Ascending aorta (tissue), 2 donors: Measurements from ENCODE around the gene ZNF568. TPM values are rescaled to one million over a fixed set of nuclear protein-coding genes. Genes with fewer than 3 reads are reported as not detected.

Experiments
- DNase-seq, 2 donors: peaks; one replicate each; pipeline ENCODE4 v3.0.0-alpha.2; 2019; ENCODE audit warnings: low spot score in 2 of 2
- H3K27ac ChIP-seq, 2 donors: fragments of 200-600 bp; sonication (generic); one replicate each; pipeline ENCODE4 v1.5.1; 2016 to 2017; ENCODE audit warnings: mild to moderate bottlenecking in 1 of 2
- H3K27me3 ChIP-seq: fragments of 200-600 bp; sonication (generic); one replicate; pipeline ENCODE4 v1.5.1; 2017
- H3K36me3 ChIP-seq, 2 donors: fragments of 200-600 bp; sonication (generic); one replicate each; pipeline ENCODE4 v1.5.1; 2016
- H3K4me1 ChIP-seq, 2 donors: fragments of 200-600 bp; sonication (generic); one replicate each; pipeline ENCODE4 v1.5.1; 2016 to 2017; ENCODE audit warnings: mild to moderate bottlenecking in 1 of 2
- H3K4me3 ChIP-seq, 2 donors: fragments of 200-600 bp; sonication (generic); one replicate each; pipeline ENCODE4 v1.5.1; 2016 to 2017; ENCODE audit warnings: mild to moderate bottlenecking in 1 of 2
- H3K9me3 ChIP-seq, 2 donors: fragments of 200-600 bp; sonication (generic); one replicate each; pipeline ENCODE4 v1.5.1; 2016
- intact Hi-C: fragments of 100-400 bp; cut with DNase I; formaldehyde crosslinking; loops from one replicate; pipeline ENCODE4 v1.15.1; 2023
- total RNA-seq: library from RNA; depleted of rRNA; stranded (reverse); fragments of >200 nt; gene quantifications from one replicate; pipeline ENCODE4 v1.1.0, GENCODE V29; 2016
- TF ChIP-seq, protein P1 (sequence below), 3 experiments: fragments of 200-600 bp in 2 of 3; fragments of 450-650 bp in 1 of 3; sonication (generic) in 2 of 3; IDR thresholded peaks; one replicate each; pipeline ENCODE4 v1.5.1; 2016 to 2019; ENCODE audit warnings: antibody characterized with exemption in 3 of 3, mild to moderate bottlenecking in 1 of 3, moderate library complexity in 1 of 3

The ZNF568 gene
- total RNA-seq, 1 donor from 2014 or later, result 2.4 TPM

DNA sequence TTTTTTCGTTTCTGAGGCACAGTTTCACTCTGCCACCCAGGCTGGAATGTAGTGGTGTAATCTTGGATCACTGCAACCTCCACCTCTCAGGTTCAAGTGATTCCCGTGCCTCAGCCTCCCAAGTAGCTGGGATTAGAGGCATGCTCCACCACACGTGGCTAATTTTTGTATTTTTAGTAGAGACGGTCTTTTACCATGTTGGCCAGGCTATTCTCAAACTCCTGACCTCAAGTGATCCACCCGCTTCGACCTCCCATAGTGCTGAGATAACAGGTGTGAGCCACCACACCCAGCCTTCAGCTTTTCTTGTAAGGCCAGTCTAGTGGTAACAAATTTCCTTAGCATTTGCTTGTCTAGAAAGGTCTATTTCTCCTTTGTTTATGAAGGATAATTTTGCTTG lies 46.2 kb downstream of the ZNF568 start:
- H3K9me3 ChIP-seq, result peaks cover 19 to 96% of the 10 kb centered on the region in 2 donors
- TF ChIP-seq, protein P1, sequence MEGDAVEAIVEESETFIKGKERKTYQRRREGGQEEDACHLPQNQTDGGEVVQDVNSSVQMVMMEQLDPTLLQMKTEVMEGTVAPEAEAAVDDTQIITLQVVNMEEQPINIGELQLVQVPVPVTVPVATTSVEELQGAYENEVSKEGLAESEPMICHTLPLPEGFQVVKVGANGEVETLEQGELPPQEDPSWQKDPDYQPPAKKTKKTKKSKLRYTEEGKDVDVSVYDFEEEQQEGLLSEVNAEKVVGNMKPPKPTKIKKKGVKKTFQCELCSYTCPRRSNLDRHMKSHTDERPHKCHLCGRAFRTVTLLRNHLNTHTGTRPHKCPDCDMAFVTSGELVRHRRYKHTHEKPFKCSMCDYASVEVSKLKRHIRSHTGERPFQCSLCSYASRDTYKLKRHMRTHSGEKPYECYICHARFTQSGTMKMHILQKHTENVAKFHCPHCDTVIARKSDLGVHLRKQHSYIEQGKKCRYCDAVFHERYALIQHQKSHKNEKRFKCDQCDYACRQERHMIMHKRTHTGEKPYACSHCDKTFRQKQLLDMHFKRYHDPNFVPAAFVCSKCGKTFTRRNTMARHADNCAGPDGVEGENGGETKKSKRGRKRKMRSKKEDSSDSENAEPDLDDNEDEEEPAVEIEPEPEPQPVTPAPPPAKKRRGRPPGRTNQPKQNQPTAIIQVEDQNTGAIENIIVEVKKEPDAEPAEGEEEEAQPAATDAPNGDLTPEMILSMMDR (IDR thresholded peaks at IDR 0.05), result no peak
- H3K36me3 ChIP-seq, result peaks cover 0 to 5% of the 10 kb centered on the region in 2 donors
- no peak for DNase-seq
- no peak overlapping the region for H3K4me3 ChIP-seq
- intact Hi-C loops, result no loop called here
- H3K27me3 ChIP-seq, result no peaks in the 10 kb centered on the region
- no peaks in the 10 kb centered on the region for H3K4me1 ChIP-seq
- H3K27ac ChIP-seq, result no peak overlapping the region

DNA sequence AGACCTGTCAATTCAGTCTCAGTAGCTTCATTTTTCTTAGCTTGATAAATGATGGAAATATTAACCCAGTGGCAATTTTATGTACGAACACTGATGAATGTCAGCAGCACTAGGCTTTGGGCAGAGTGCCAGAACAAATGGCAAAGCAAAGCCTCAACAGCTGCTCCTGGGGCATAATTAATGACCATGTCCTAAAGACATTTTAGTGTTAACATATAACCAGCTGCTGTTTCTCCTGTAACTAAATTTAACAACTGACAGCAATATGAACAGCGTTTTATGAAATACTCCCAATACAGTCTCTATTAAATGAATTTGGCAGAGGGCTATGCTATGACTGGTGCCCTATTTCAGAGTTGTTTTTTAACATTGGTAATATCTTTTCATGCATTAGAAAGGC lies 47.1 kb downstream of the ZNF568 start:
- intact Hi-C loops, result no loop called here
- Histone ChIP-seq H3K27ac (no peak overlapping the region), H3K9me3 (peaks cover 16 to 93% of the 10 kb centered on the region in 2 donors), H3K36me3 (peaks cover 0 to 5% of the 10 kb centered on the region in 2 donors), H3K4me1 (no peaks in the 10 kb centered on the region), H3K4me3 (no peak overlapping the region), H3K27me3 (no peaks in the 10 kb centered on the region)
- DNase-seq, result no peak
- TF ChIP-seq, protein P1 (IDR thresholded peaks at IDR 0.05), result no peak

DNA sequence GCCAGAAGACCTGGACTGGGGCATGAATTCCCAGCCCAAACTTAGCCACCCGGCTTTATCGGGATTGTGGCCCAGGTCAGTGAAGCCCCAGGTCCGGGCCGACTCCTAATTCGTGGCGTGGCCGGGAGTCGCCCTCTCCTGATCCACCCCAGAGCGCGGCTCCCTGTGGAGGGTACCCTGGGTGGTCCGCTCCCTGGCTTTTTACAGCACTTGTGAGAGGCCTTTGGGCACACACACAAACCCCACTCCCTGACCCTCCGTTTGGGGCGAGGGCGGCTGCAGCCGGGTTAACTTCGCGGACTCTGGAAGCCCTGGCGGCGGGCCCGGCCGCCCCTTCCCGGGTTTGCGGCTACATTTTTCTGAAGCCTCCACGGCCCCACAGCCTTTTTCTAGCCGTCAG lies 56.4 kb downstream of the ZNF568 start:
- intact Hi-C loops, result no loop called here
- TF ChIP-seq, protein P1 (IDR thresholded peaks at IDR 0.05), result no peak
- DNase-seq, result no peak

DNA sequence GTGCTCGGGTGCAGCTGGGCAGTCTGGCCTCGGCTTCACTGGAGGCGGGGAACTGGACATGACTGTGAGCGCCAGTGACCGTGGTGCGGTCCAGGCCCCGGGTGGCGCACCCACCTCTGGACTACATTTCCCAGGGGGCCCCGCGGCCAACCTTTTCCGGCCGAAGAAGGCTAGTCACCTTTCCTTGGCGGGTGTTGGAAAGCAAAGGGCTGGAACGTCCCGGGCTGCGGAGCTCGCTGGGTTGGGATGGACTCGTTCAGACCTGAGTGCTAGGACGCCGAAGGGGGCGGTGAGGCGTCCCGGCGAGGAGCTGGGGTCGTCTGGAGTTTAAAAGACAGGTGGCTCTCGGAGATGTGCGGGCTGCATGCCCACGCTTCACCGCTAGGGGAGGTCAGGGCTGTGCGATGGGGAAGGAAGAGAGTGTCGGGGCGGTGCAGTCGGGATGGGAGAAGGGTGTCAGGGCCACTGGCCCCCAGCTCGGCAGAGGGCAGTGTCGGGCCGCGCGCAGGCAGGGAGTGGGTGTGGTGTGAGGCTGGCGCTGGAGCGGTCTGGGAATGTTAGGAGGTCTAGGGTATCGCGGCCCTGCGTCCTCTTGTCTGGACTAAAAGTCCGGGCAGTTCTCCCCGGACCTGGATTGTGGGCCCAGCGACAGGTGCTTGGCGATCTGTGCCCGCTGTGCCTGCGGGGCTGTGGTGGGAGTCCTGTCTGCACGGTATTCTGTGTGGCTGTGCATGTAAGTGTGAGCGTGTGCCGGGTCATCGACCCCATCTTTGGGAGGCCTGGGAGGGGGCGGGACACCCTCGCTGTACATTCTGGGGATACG lies 57.1 kb downstream of the ZNF568 start:
- Histone ChIP-seq H3K27me3 (no peaks in the 10 kb centered on the region), H3K27ac (peak overlapping the region; percentile 53 to 73), H3K36me3 (peaks cover 0 to 22% of the 10 kb centered on the region in 2 donors), H3K4me1 (peaks cover 0 to 5% of the 10 kb centered on the region in 2 donors), H3K9me3 (peaks cover 0 to 12% of the 10 kb centered on the region in 2 donors), H3K4me3 (peak overlapping the region; percentile 55 to 76)
- DNase-seq, result peak; percentile 30 to 88
- intact Hi-C loops, result no loop called here
- TF ChIP-seq, protein P1 (IDR thresholded peaks at IDR 0.05), result peak; percentile 90 to 94 (median 92)

More for the DNA sequence above, 56.4 kb downstream of the ZNF568 start:
- H3K9me3 ChIP-seq, result peaks cover 0 to 16% of the 10 kb centered on the region in 2 donors
- no peaks in the 10 kb centered on the region for H3K27me3 ChIP-seq
- peak overlapping the region; percentile 55 to 76 for H3K4me3 ChIP-seq
- H3K36me3 ChIP-seq, result peaks cover 0 to 16% of the 10 kb centered on the region in 2 donors
- H3K27ac ChIP-seq, result peak overlapping the region; percentile 53 to 73
- peaks cover 0 to 5% of the 10 kb centered on the region in 2 donors for H3K4me1 ChIP-seq

DNA sequence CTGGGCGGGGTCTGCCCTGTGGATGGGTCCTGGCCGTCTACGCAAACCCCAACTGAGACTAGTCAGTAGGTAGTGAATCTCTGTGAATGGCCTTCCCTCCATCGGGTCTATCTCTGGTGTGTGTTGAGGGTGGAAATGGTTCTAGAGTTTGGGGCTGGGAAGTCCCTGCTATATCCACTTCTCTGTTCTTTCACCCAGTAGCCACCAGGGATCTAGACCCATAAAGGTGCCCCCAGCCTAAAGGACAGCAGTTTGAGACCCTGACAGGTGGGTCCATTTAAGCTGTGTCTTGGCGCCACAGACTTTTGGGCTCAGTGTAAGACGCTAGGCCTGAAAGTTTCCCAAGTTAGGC lies 57.7 kb downstream of the ZNF568 start:
- H3K27ac ChIP-seq, result peak overlapping the region in 1 of 2 donors; percentile 73
- H3K27me3 ChIP-seq, result no peaks in the 10 kb centered on the region
- intact Hi-C loops, result no loop called here
- TF ChIP-seq, protein P1 (IDR thresholded peaks at IDR 0.05), result no peak
- no peak for DNase-seq
- H3K36me3 ChIP-seq, result peaks cover 0 to 28% of the 10 kb centered on the region in 2 donors
- H3K9me3 ChIP-seq, result peaks cover 0 to 12% of the 10 kb centered on the region in 2 donors
- peak overlapping the region; percentile 55 to 76 for H3K4me3 ChIP-seq
- peaks cover 0 to 5% of the 10 kb centered on the region in 2 donors for H3K4me1 ChIP-seq
